ENCODE results near the gene RNF225. TPM values are rescaled to one million over a fixed set of nuclear protein-coding genes. Genes with fewer than 3 reads are reported as not detected.
"Not testable (repeated sequence)": the region's sequence is repeated elsewhere in the genome, so short reads cannot be mapped to it uniquely, and the experiment has no call there.

RNF225 gene
- total and polyA plus RNA-seq, 5 experiments from 2014 or later: 0.39 to 1.2 TPM; not detected in 3

DNA sequence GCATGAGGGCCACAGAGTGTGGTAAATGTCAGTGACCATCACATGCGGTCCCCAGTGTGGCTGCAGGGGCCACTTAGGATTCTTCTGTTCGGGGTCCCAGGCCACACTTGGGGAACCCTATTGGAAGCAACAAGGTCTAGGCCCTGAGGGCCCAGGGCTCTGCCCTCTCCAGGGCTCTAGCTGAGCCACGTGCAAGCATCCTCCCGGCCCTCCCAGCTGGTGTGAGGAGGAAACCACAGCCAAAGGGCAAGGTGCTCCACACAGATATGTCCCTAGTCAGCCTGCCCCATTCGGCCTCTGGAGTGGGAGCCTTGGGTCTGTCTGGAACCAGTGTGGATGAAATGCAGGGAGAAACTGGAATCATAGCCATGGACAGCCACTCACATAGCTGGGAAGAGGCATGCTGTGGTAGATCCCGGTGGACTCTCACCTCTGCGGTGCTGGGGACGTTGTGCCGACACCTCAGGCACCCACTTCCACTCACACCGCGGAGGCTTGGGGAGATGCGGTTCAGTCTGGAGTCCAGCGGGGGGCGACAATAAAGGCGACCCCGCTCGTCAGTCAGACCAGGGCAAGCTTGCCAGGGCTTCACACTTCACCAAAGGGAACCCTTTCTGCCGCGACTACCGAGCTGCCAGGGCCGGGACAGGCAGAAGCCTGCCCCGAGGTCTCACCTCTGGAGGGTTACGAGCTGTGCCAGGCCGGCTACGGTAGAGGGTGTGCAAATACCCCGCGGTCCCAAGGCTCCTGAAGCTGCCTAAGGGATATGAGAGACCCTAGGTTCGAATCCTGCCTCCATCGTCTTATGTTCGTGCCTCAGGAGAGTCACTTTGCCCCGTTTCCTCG lies 28.6 kb upstream of the RNF225 start:
- Mint-ChIP-seq H3K27ac (no peak overlapping the region), H3K4me3 (no peak overlapping the region)

DNA sequence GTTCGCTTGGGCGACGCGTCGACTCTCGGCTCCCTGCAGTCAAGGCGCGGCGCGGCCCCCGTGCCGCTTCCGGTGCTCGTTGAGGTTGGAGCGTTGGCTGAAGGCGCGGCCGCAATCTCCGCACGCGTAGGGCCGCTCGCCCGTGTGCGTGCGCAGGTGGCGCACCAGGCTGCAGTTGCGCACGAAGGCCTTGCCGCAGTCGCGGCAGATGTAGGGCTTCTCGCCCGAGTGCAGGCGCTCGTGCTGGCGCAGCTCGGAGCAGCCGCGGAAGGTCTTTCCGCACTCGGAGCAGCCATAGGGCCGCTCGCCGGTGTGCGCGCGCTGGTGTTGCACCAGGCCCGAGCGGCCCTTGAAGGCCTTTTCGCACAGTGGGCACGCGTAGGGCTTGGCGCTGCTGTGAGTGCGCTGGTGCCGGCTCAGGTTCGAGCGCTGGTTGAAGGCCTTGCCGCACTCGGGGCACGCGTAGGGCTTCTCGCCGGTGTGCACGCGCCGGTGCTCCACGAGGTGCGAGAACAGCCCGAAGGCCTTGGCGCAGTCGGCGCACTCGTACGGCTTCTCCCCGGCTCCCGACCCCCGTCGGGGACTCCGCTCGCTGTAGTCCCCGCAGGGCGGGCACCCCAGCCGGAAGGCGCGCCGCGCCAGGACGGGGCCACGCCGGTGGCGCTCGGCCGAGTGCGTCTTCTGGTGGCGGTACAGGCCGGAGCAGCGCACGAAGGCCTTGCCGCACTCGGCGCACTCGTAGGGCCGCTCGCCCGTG lies 27.6 kb upstream of the RNF225 start:
- DNase-seq (no peak), ATAC-seq (no peak)
- no peak overlapping the region for H3K27ac Mint-ChIP-seq
- H3K9me3 Mint-ChIP-seq: no peaks in the 10 kb centered on the region
- POLR2A ChIA-PET: no interaction called here
- H3K4me3 Mint-ChIP-seq: no peak overlapping the region
- no peaks in the 10 kb centered on the region for H3K27me3 Mint-ChIP-seq
- H3K4me1 Mint-ChIP-seq: peaks cover 0 to 6% (median 4%) of the 10 kb centered on the region in 4 donors
- H3K36me3 Mint-ChIP-seq: peaks cover 0 to 2% (median 0%) of the 10 kb centered on the region in 3 donors

More for the DNA sequence above, 28.6 kb upstream of the RNF225 start:
- Mint-ChIP-seq H3K27me3 (no peaks in the 10 kb centered on the region), H3K36me3 (peaks cover 0 to 2% (median 0%) of the 10 kb centered on the region in 3 donors), H3K4me1 (peaks cover 5 to 14% (median 10%) of the 10 kb centered on the region in 4 donors), H3K9me3 (no peaks in the 10 kb centered on the region)
- ATAC-seq: no peak
- POLR2A ChIA-PET: interaction anchor here (0.8 kb wide), 1 partner anchor 13 kb away, joined by 3 read pairs; the partner anchor contains the start of gene A1BG
- DNase-seq: no peak

DNA sequence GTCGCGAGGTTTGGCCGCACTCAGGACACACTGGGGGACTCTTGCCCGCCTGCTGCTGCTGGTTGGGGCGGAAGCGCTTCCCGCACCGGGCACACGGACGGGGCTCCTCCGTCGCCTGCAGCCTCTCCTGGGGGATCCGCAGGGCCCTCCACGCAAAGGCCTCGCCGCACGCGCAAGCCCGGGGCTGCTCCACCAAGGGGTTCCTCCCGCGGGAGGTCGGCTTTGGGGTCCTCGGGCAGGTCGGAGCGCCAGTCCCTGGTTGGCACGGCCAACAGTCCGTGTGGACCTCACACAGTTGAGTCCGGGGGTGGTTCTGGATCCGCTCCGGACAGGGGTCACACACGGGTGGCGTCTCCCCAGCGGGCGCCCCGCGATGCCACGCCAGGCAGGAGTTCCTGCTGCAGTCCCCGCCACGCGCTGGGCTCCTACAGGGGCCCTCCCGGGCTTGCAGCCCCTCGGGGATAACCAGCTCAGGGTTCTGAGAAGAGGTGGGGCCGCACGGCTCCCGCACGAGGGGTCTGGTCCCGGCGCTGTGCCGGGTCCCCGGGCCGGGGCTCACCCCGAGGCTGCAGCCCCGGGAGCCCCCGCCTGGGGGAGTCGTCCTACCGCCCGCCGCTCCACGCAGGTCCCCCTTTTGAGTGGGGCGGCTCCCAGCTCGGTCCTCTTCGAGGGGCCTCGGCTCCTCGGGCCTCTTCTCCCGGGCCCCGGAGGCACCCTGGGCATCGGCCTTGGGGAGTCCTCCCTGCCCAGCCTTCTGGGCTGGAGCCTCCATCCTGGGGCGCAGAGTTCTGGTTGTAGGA lies 26.7 kb upstream of the RNF225 start:
- Mint-ChIP-seq H3K9me3 (no peaks in the 10 kb centered on the region), H3K4me3 (no peak overlapping the region), H3K36me3 (peaks cover 0 to 2% (median 0%) of the 10 kb centered on the region in 3 donors), H3K27me3 (no peaks in the 10 kb centered on the region), H3K4me1 (peaks cover 0 to 6% (median 2%) of the 10 kb centered on the region in 4 donors), H3K27ac (no peak overlapping the region)
- no peak for ATAC-seq
- no peak for DNase-seq
- POLR2A ChIA-PET: interaction anchor here (0.6 to 1.6 kb wide), 5 partner anchors 13 to 179 kb away, joined by 4 to 6 read pairs (median 6); partner anchors contain the start of gene RPS5

DNA sequence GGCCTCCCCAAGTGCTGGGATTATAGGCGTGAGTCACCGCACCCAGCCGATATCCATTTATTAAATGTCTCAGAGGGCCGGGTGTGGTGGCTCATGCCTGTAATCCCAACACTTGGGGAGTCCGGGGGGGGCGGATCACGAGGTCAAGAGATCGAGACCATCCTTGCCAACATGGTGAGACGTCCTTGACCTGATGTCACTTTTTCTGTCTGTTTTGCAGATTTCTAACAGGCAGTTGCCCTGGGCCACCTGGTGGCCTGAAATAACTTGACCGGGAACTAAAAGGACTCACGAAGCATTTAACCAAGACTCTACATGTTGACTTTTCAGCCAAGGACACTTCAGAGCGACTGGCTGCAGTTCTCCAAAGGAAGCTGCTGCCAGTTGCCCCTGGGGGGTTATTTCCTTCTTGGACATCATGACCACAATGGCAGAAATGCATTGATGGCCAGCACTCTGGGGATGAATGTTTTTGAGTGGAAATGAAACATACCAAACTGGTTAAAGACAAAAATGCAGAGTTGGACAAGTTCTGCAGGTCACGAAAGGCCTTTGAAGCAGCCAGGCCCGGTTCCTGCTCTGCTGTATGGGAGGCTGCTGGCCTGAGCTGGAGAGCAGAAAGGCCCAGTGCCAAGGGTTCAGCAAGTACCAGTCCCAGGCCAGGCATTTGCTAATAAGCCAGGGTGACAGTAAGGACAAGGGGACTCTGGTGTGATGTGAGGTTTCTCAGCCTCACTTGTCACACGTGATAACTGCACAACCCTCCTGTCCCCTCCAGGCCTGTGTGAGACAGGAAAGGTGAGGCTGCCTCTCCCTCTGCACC lies 22.9 kb upstream of the RNF225 start:
- ATAC-seq (no peak), DNase-seq (no peak)
- Mint-ChIP-seq H3K36me3 (peaks cover 0 to 2% (median 0%) of the 10 kb centered on the region in 3 donors), H3K27me3 (no peaks in the 10 kb centered on the region), H3K4me1 (peaks cover 0 to 2% (median under 1%) of the 10 kb centered on the region in 4 donors), H3K9me3 (no peaks in the 10 kb centered on the region), H3K27ac (no peak overlapping the region), H3K4me3 (no peak overlapping the region)
- POLR2A ChIA-PET: interaction anchor here (2.7 kb wide), 1 partner anchor 10 kb away, joined by 15 read pairs; the partner anchor contains the start of gene ZNF497

DNA sequence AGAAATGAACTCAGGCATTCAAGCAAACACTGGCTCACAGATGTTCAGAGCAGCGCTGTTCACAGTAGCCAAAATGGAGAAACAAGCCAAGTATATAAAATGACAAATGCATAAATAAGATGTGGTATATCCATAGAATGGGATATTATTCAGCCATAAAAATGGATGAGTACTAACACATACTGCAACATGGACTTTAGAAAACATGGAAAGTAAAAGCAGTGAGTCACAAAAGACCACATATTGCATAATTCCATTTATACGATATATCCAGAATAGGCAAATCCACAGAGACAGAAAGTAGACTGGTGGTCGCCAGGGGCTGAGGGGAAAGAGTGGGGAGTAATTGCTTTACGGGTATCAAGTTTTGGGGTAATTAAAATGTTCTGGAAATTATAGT lies 21.3 kb upstream of the RNF225 start:
- Mint-ChIP-seq H3K9me3 (no peaks in the 10 kb centered on the region), H3K4me3 (peak overlapping the region in 1 of 10 donors; percentile 10), H3K27me3 (no peaks in the 10 kb centered on the region), H3K4me1 (peaks cover 0 to 13% (median 5%) of the 10 kb centered on the region in 4 donors), H3K27ac (peak overlapping the region in 1 of 10 donors; percentile 46), H3K36me3 (peaks cover 0 to 2% (median 0%) of the 10 kb centered on the region in 3 donors)
- DNase-seq (no peak), ATAC-seq (no peak)
- POLR2A ChIA-PET: interaction anchor here (0.5 to 2.7 kb wide), 3 partner anchors 12 to 84 kb away, joined by 3 to 15 read pairs (median 3); partner anchors contain the start of gene ZNF497

DNA sequence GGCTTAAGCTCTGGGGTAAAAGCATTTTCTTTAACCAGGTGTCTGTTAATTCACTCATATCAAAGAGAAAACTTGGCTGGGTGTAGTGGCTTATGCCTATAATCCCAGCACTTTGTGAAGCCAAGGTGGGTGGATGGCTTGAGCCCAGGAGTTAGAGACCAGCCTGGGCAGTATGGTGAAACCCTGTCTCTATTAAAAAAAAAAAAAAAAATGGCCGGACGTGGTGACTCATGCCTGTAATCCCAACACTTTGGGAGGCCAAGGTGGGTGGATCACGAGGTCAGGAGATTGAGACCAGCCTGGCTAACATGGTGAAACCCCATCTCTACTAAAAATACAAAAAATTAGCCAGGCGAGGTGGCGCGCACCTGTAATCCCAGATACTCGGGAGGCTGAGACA lies 18.7 kb upstream of the RNF225 start:
- not testable (repeated sequence) for ATAC-seq, H3K9me3 Mint-ChIP-seq, H3K27ac Mint-ChIP-seq, H3K4me3 Mint-ChIP-seq, H3K27me3 Mint-ChIP-seq, H3K36me3 Mint-ChIP-seq, DNase-seq
- H3K4me1 Mint-ChIP-seq: peaks cover 10 to 30% (median 19%) of the 10 kb centered on the region in 4 donors
- POLR2A ChIA-PET: interaction anchor here (1.2 kb wide), 1 partner anchor 13 kb away, joined by 5 read pairs; no protein-coding TSS in a partner anchor

DNA sequence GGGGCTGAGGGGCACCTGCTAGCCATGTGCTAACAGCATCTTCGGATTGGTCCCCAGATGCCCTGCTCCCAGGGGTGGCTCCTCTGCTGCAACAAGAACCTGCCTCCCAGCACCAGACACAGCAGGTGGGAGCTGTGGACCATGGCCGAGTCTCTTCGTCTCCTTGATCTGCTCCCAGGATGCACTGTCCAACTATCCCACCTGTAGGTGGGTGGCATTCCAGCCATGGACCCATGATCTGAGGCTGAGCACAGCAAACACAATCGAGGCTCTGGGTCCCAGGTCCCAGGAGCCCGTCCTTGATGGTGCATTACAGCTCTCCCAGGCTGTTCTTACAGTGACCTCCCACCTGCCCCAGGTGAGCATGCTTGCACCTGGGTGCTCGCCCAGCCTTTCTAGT lies 16.2 kb upstream of the RNF225 start:
- no peaks in the 10 kb centered on the region for H3K9me3 Mint-ChIP-seq
- H3K4me1 Mint-ChIP-seq: peaks cover 14 to 37% (median 27%) of the 10 kb centered on the region in 4 donors
- DNase-seq (no peak), ATAC-seq (no peak)
- no peaks in the 10 kb centered on the region for H3K27me3 Mint-ChIP-seq
- H3K4me3 Mint-ChIP-seq: peak overlapping the region; percentile 85 to 99 (median 94)
- POLR2A ChIA-PET: interaction anchor here (0.9 to 4.5 kb wide), 5 partner anchors 16 to 197 kb away, joined by 3 to 43 read pairs (median 5); partner anchors contain the start of genes ZNF274 and ZNF497
- peak overlapping the region; percentile 93 to 98 (median 96) for H3K27ac Mint-ChIP-seq
- H3K36me3 Mint-ChIP-seq: no peaks in the 10 kb centered on the region

DNA sequence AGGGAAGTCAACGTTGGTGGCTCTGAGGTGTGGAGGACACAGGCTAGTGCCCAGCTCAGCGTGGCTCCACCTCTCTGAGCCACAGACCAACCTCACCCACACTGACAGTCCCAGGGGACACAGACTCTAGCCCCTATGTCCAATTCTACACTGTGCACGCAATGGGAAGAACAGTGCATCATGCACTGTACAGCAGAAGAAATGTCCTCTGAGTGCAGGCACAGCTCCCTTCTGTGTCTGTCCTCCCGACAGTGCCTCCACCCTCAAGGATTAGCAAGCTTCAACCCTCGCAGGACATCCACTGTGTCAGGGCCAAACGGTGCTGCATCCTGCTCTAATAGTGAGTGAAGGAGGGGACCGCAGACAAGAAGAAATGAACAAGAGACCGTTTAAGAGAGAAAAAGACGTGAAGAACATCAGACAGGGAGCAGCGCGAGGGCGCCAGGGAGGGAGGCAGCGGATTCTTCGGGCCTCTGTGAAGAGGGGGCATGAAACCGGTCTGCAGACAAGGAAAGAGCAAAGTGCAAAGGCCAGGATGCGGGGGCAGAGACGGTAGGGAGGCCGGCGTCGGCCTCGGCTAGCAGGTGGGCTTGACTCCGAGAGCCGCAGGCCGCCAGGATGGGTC lies 15.3 kb upstream of the RNF225 start:
- no peak for ATAC-seq
- peak in 1 of 10 donors; percentile 58 for DNase-seq
- POLR2A ChIA-PET: interaction anchor here (0.8 to 4.5 kb wide), 7 partner anchors 17 to 198 kb away, joined by 3 to 43 read pairs (median 5); partner anchors contain the start of genes ZNF274, ZNF497 and ZNF584
- H3K27ac Mint-ChIP-seq: peak overlapping the region; percentile 93 to 98 (median 96)
- H3K4me1 Mint-ChIP-seq: peaks cover 14 to 39% (median 28%) of the 10 kb centered on the region in 4 donors
- H3K27me3 Mint-ChIP-seq: no peaks in the 10 kb centered on the region
- H3K4me3 Mint-ChIP-seq: peak overlapping the region; percentile 85 to 99 (median 94)
- H3K36me3 Mint-ChIP-seq: no peaks in the 10 kb centered on the region
- H3K9me3 Mint-ChIP-seq: no peaks in the 10 kb centered on the region

DNA sequence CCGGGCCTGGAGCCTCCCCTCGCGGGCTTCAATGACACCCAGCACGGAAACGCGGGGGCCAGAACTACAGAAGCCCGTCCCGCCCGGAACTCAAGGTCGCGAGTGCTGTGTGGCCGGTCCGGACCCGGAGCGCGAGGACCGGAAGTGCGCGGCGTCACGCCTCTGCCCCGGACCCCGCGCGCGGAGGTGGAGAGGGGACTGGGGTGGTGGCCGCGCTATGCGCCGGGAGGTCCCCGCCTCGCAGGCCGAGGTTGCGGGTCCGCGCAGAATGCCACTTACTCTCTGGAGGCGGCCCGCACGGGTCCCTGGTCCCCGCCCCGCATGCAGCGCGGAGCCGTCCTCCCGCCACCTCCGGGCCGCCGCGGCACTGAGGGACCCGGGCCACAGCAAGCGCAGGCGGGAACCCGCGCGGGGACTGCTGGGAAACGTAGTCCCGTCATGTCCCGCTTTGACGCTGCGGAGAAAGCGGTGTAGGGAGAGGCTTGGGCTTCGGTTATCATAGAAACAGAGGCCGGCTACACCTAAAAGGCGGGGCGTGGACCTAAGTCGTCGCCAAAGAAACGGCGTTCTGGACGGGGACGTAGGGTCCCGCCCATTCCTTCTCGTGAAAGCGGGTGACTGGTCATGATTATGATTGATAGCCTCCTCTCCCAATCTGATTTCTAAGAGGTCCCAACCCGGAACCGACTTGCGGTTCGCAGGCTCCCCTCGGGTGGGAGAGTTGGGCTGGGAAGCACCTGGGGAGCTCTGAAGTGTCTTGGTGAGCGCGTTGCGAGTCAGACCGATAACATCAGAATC lies 14.6 kb upstream of the RNF225 start, which contains the start of gene ZNF837:
ZNF837 (minus strand) TSS at position 369 of the 798 bp plus-strand sequence. CDS start 11,698 bp downstream, outside the sequence.
- Mint-ChIP-seq H3K4me3 (peak within 1 kb of the TSS; percentile 85 to 99 (median 94)), H3K4me1 (peaks cover 14 to 43% (median 34%) of the 10 kb centered on the region in 4 donors), H3K36me3 (no peaks in the 10 kb centered on the region), H3K9me3 (no peaks in the 10 kb centered on the region), H3K27me3 (no peaks in the 10 kb centered on the region), H3K27ac (peak within 1 kb of the TSS; percentile 93 to 98 (median 97))
- ATAC-seq: peak; percentile 83 to 85
- peak; percentile 92 to 100 (median 98) for DNase-seq
- POLR2A ChIA-PET: interaction anchor here (0.9 to 4.5 kb wide), 7 partner anchors 18 to 138 kb away, joined by 3 to 43 read pairs (median 5); partner anchors contain the start of genes ZNF132, ZNF497, ZNF584 and ZSCAN22
